Aorta (tissue), 5 donors: ENCODE measurements around the gene CDH2. TPM values are rescaled to one million over a fixed set of nuclear protein-coding genes. Genes with fewer than 3 reads are reported as not detected.

Experiments
- ATAC-seq: fragments of 200-7000 bp; cut with Tn5 transposase; one replicate; pipeline ENCODE4 v1.9.1; 2022; ENCODE audit warnings: moderate library complexity; ENCODE audit not compliant: low FRiP score
- DNase-seq, 2 donors: peaks; one replicate each; pipeline ENCODE4 v3.0.0-alpha.2; 2020
- H3K27ac ChIP-seq, 2 donors: one replicate each; pipeline ENCODE4 v1.5.1; 2013; ENCODE audit warnings: low read length in 2 of 2, mild to moderate bottlenecking in 2 of 2, moderate library complexity in 2 of 2, control low read depth in 1 of 2, inconsistent platforms in 1 of 2, low read depth in 1 of 2
- H3K27me3 ChIP-seq, 2 donors: one replicate each; pipeline ENCODE4 v1.6.1; 2013; ENCODE audit warnings: control low read depth in 1 of 2, low read length in 1 of 2, mild to moderate bottlenecking in 1 of 2, moderate library complexity in 1 of 2; ENCODE audit not compliant: insufficient read depth in 2 of 2, control insufficient read depth in 1 of 2
- H3K36me3 ChIP-seq, 2 donors: one replicate each; pipeline ENCODE4 v1.6.1; 2013; ENCODE audit warnings: control low read depth in 1 of 2, low read length in 1 of 2, mild to moderate bottlenecking in 1 of 2; ENCODE audit not compliant: insufficient read depth in 2 of 2, control insufficient read depth in 1 of 2
- H3K4me1 ChIP-seq, 2 donors: one replicate each; pipeline ENCODE4 v1.6.1; 2013; ENCODE audit warnings: low read length in 2 of 2, control low read depth in 1 of 2, mild to moderate bottlenecking in 1 of 2, moderate library complexity in 1 of 2; ENCODE audit not compliant: insufficient read depth in 2 of 2, control insufficient read depth in 1 of 2
- H3K4me3 ChIP-seq, 2 donors: one replicate each; pipeline ENCODE4 v1.5.1; 2013; ENCODE audit warnings: low read length in 2 of 2, control low read depth in 1 of 2, mild to moderate bottlenecking in 1 of 2
- H3K9me3 ChIP-seq: one replicate; pipeline ENCODE4 v1.6.1; 2013; ENCODE audit warnings: mild to moderate bottlenecking, low read length; ENCODE audit not compliant: control insufficient read depth
- WGBS, 2 donors: extraction: QIAGEN DNeasy Blood & Tissue Kit; methylation state at CpG; one replicate each; pipeline ENCODE4 v1.1.7; 2013; 5-methylcytosine and 5-hydroxymethylcytosine counted together
- intact Hi-C, 2 donors: fragments of 100-400 bp; cut with DNase I; formaldehyde crosslinking; loops; one replicate each; pipeline versions ENCODE4 v1.14.2 to v1.15.0; 2022
- polyA plus RNA-seq, 2 donors: library from polyadenylated mRNA; stranded (reverse); fragments of 200-250 nt; gene quantifications; one replicate each; pipeline ENCODE4 v1.2.3, GENCODE V29; 2013
- total RNA-seq, 2 donors: library from RNA; stranded (reverse); fragmentation: NEBNext Ultra II Directional; extraction: Animal tissue kit (Norgen Biotek cat#: 25700); gene quantifications; one replicate each; pipeline ENCODE4 v1.2.1, GENCODE V29; 2021
- donor health status: healthy with polysubstance abuse.
- donor health status: Bipolar disorder and iron deficiency.
- donor health status: DM: no; HTN: no; CAD: no.
- donor health status: DM: no; HTN: no; CAD: no.
- donor health status: DM: yes; HTN: yes; CAD: no.

Gene CDH2
- total and polyA plus RNA-seq, 4 donors = 6.9 to 13.9 (median 11.4) TPM

GRCh38 chr18:27976806-27977408 is 200.0 kb downstream of the CDH2 start:
- Histone ChIP-seq H3K36me3 (peaks cover 0 to 5% of the 10 kb centered on the region in 2 donors), H3K4me1 (no peaks in the 10 kb centered on the region), H3K4me3 (no peak overlapping the region), H3K9me3 (no peaks in the 10 kb centered on the region), H3K27ac (no peak overlapping the region), H3K27me3 (no peaks in the 10 kb centered on the region)
- WGBS, 2 donors = 97 to 98% methylated on average over 7 of the region's 7 CpGs
- ATAC-seq = no peak
- intact Hi-C loops = no loop called here
- no peak for DNase-seq

GRCh38 chr18:27970321-27970720 is 206.6 kb downstream of the CDH2 start:
- intact Hi-C loops = no loop called here
- no peak overlapping the region for H3K27ac ChIP-seq
- no peaks in the 10 kb centered on the region for H3K27me3 ChIP-seq
- ATAC-seq (no peak), DNase-seq (no peak)
- WGBS, 2 donors = 94 to 95% methylated on average over 1 of the region's 1 CpG
- H3K9me3 ChIP-seq = no peaks in the 10 kb centered on the region
- H3K4me3 ChIP-seq = no peak overlapping the region
- no peaks in the 10 kb centered on the region for H3K36me3 ChIP-seq
- no peaks in the 10 kb centered on the region for H3K4me1 ChIP-seq

- H3K9me3 ChIP-seq = no peaks in the 10 kb centered on the region
- intact Hi-C loops = no loop called here
- H3K36me3 ChIP-seq = peaks cover 0 to 2% of the 10 kb centered on the region in 2 donors
- H3K27me3 ChIP-seq = no peaks in the 10 kb centered on the region
- no peak for ATAC-seq
- H3K27ac ChIP-seq = no peak overlapping the region
- H3K4me3 ChIP-seq = no peak overlapping the region
- no peaks in the 10 kb centered on the region for H3K4me1 ChIP-seq
- WGBS, 2 donors = 43 to 71% methylated on average over 1 of the region's 1 CpG
- no peak for DNase-seq
Measured at GRCh38 chr18:27969206-27969605, 207.7 kb downstream of the CDH2 start.

- intact Hi-C loops = no loop called here
- Histone ChIP-seq H3K4me3 (no peak overlapping the region), H3K9me3 (no peaks in the 10 kb centered on the region), H3K27ac (no peak overlapping the region), H3K36me3 (peaks cover 0 to 2% of the 10 kb centered on the region in 2 donors), H3K4me1 (no peaks in the 10 kb centered on the region), H3K27me3 (no peaks in the 10 kb centered on the region)
- DNase-seq = no peak
- ATAC-seq = no peak
- WGBS, 2 donors = 53 to 66% methylated on average over 4 of the region's 4 CpGs
Measured at GRCh38 chr18:27967913-27968824, 208.8 kb downstream of the CDH2 start.

- DNase-seq (no peak), ATAC-seq (no peak)
- no peaks in the 10 kb centered on the region for H3K4me1 ChIP-seq
- H3K9me3 ChIP-seq = no peaks in the 10 kb centered on the region
- 96 to 98% methylated on average over 4 of the region's 4 CpGs for WGBS, 2 donors
- H3K27ac ChIP-seq = no peak overlapping the region
- no peak overlapping the region for H3K4me3 ChIP-seq
- H3K36me3 ChIP-seq = peaks cover 0 to 2% of the 10 kb centered on the region in 2 donors
- intact Hi-C loops = no loop called here
- no peaks in the 10 kb centered on the region for H3K27me3 ChIP-seq
Measured at GRCh38 chr18:27966881-27967280, 210.0 kb downstream of the CDH2 start.

GRCh38 chr18:27964811-27965210 is 212.1 kb downstream of the CDH2 start:
- intact Hi-C loops = no loop called here
- 19 to 28% methylated on average over 1 of the region's 1 CpG for WGBS, 2 donors
- no peak for ATAC-seq
- Histone ChIP-seq H3K4me1 (no peaks in the 10 kb centered on the region), H3K9me3 (no peaks in the 10 kb centered on the region), H3K36me3 (peaks cover 0 to 2% of the 10 kb centered on the region in 2 donors), H3K27ac (no peak overlapping the region), H3K4me3 (no peak overlapping the region), H3K27me3 (no peaks in the 10 kb centered on the region)
- DNase-seq = no peak

GRCh38 chr18:27959101-27959500 is 217.8 kb downstream of the CDH2 start:
- Histone ChIP-seq H3K4me3 (no peak overlapping the region), H3K27ac (no peak overlapping the region), H3K36me3 (no peaks in the 10 kb centered on the region), H3K27me3 (no peaks in the 10 kb centered on the region), H3K4me1 (no peaks in the 10 kb centered on the region), H3K9me3 (no peaks in the 10 kb centered on the region)
- intact Hi-C loops = no loop called here
- DNase-seq (no peak), ATAC-seq (no peak)

GRCh38 chr18:27956001-27956640 is 220.8 kb downstream of the CDH2 start:
- H3K4me3 ChIP-seq = no peak overlapping the region

More at GRCh38 chr18:27956001-27956640, 220.8 kb downstream of the CDH2 start:
- H3K9me3 ChIP-seq = no peaks in the 10 kb centered on the region
- no peaks in the 10 kb centered on the region for H3K36me3 ChIP-seq
- ATAC-seq (no peak), DNase-seq (no peak)
- no peaks in the 10 kb centered on the region for H3K4me1 ChIP-seq
- WGBS, 2 donors = 83 to 88% methylated on average over 6 of the region's 6 CpGs
- intact Hi-C loops = no loop called here
- H3K27ac ChIP-seq = no peak overlapping the region
- H3K27me3 ChIP-seq = no peaks in the 10 kb centered on the region
